Hepatocyte (in vitro differentiated cells): ENCODE results near the gene GDI2.

ENCODE experiments used
- EZH2 ChIP-seq: fragments of 200-600 bp; sonication (generic); IDR thresholded peaks from 2 replicates; pipeline ENCODE4 v1.6.1; 2016; ENCODE audit warnings: antibody characterized with exemption, mild to moderate bottlenecking, borderline replicate concordance
- EZH2phosphoT487 ChIP-seq: fragments of 200-600 bp; sonication (generic); IDR thresholded peaks from one replicate; pipeline ENCODE4 v1.6.1; 2018; ENCODE audit warnings: antibody characterized with exemption, mild to moderate bottlenecking, low read depth, moderate library complexity; ENCODE audit not compliant: unreplicated experiment, severe bottlenecking
- TF ChIP-seq, protein P1 (sequence below): fragments of 200-600 bp; sonication (generic); IDR thresholded peaks from 2 replicates; pipeline ENCODE4 v1.5.1; 2016; ENCODE audit warnings: antibody characterized with exemption, mild to moderate bottlenecking; ENCODE audit not compliant: poor library complexity

DNA sequence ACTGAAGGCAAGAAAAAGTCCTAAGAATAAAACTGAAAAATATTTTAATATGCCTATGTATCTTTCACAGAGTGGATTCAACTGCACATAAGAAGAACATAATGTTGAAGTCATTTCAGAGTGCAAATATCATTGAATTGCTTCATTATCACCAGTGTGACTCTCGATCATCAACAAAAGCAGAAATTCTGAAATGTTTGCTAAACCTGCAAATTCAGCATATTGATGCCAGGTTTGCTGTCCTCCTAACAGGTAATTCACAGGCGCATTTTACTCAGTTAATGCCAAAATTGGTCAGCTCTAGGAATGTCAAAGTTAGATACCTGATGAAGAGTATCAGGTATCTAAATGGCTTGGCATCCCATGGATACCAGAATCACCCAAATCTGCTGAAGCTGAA, 52.0 kb downstream of the GDI2 start:
- TF ChIP-seq, protein P1, sequence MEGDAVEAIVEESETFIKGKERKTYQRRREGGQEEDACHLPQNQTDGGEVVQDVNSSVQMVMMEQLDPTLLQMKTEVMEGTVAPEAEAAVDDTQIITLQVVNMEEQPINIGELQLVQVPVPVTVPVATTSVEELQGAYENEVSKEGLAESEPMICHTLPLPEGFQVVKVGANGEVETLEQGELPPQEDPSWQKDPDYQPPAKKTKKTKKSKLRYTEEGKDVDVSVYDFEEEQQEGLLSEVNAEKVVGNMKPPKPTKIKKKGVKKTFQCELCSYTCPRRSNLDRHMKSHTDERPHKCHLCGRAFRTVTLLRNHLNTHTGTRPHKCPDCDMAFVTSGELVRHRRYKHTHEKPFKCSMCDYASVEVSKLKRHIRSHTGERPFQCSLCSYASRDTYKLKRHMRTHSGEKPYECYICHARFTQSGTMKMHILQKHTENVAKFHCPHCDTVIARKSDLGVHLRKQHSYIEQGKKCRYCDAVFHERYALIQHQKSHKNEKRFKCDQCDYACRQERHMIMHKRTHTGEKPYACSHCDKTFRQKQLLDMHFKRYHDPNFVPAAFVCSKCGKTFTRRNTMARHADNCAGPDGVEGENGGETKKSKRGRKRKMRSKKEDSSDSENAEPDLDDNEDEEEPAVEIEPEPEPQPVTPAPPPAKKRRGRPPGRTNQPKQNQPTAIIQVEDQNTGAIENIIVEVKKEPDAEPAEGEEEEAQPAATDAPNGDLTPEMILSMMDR: no peak
- TF ChIP-seq EZH2phosphoT487: no peak
- no peak for TF ChIP-seq EZH2
